Omental fat pad (tissue), 4 donors: Measurements from ENCODE around the gene C5orf15. TPM values are rescaled to one million over a fixed set of nuclear protein-coding genes. Genes with fewer than 3 reads are reported as not detected.
"Not testable (repeated sequence)": the region's sequence is repeated elsewhere in the genome, so short reads cannot be mapped to it uniquely, and the experiment has no call there.

Experiments used
- ATAC-seq: fragments of 150-250 bp; one replicate; pipeline ENCODE4 v1.9.1; 2016; ENCODE audit warnings: mild to moderate bottlenecking, moderate library complexity; ENCODE audit not compliant: low FRiP score
- DNase-seq: peaks from one replicate; pipeline ENCODE4 v3.0.0-alpha.2; 2019; ENCODE audit warnings: low spot score
- CTCF ChIP-seq, 3 donors: fragments of 450-650 bp; IDR thresholded peaks; one replicate each; pipeline ENCODE4 v1.5.1; 2016 to 2017; ENCODE audit warnings: antibody characterized with exemption in 3 of 3, mild to moderate bottlenecking in 3 of 3, moderate library complexity in 2 of 3
- total RNA-seq, 4 donors: library from RNA; depleted of rRNA; stranded (reverse); fragments of >200 nt; gene quantifications; one replicate each; pipeline ENCODE4 v1.1.0, GENCODE V29; 2016

C5orf15 gene
- total RNA-seq, 4 donors from 2014 or later: 31.3 to 53.1 (median 41.2) TPM

- ATAC-seq: no peak
- TF ChIP-seq CTCF (IDR thresholded peaks at IDR 0.05): no peak
These were observed 13.3 kb upstream of the C5orf15 start for GRCh38 chr5:133981714-133982113.

GRCh38 chr5:133980652-133981051 lies 12.2 kb upstream of the C5orf15 start:
- no peak for DNase-seq
- TF ChIP-seq CTCF (IDR thresholded peaks at IDR 0.05): no peak
- no peak for ATAC-seq

More at GRCh38 chr5:133981714-133982113, 13.3 kb upstream of the C5orf15 start:
- DNase-seq: no peak

GRCh38 chr5:133978943-133979342 lies 10.5 kb upstream of the C5orf15 start:
- no peak for ATAC-seq
- no peak for TF ChIP-seq CTCF (IDR thresholded peaks at IDR 0.05)

GRCh38 chr5:133977858-133978257 lies 9.4 kb upstream of the C5orf15 start:
- DNase-seq (no peak), ATAC-seq (no peak)
- no peak for TF ChIP-seq CTCF (IDR thresholded peaks at IDR 0.05)

More at GRCh38 chr5:133978943-133979342, 10.5 kb upstream of the C5orf15 start:
- no peak for DNase-seq

- no peak for TF ChIP-seq CTCF (IDR thresholded peaks at IDR 0.05)
- ATAC-seq: no peak
- no peak for DNase-seq
These were observed 8.8 kb upstream of the C5orf15 start for GRCh38 chr5:133977161-133977787.

GRCh38 chr5:133975546-133975945 lies 7.1 kb upstream of the C5orf15 start:
- not testable (repeated sequence) for DNase-seq, ATAC-seq

GRCh38 chr5:133974142-133974541 lies 5.7 kb upstream of the C5orf15 start:
- DNase-seq (no peak), ATAC-seq (no peak)
- TF ChIP-seq CTCF (IDR thresholded peaks at IDR 0.05): no peak
